H1 (cell line): ENCODE results near the gene DLL4. TPM values are rescaled to one million over a fixed set of nuclear protein-coding genes. Genes with fewer than 3 reads are reported as not detected.

ENCODE experiments used
- ASH2L ChIP-seq: fragments of 200-600, 300-600 bp; sonication (generic); IDR thresholded peaks from one replicate; pipeline ENCODE4 v1.7.1; 2017; ENCODE audit warnings: low read length
- BACH1 ChIP-seq: IDR thresholded peaks from 2 replicates; pipeline ENCODE4 v1.6.1; 2012; ENCODE audit warnings: low read length, improper control_type of control experiment
- BCL11A ChIP-seq, 2 experiments: IDR thresholded peaks; one replicate each; pipeline ENCODE4 v1.6.1; 2011; ENCODE audit warnings: low read depth in 2 of 2, low read length in 2 of 2, mild to moderate bottlenecking in 2 of 2
- CHD2 ChIP-seq: IDR thresholded peaks from 2 replicates; pipeline ENCODE4 v1.6.1; 2012; ENCODE audit warnings: low read length, improper control_type of control experiment
- CREB1 ChIP-seq: IDR thresholded peaks from 2 replicates; pipeline ENCODE4 v1.6.1; 2012; ENCODE audit warnings: inconsistent platforms
- CTBP2 ChIP-seq: IDR thresholded peaks from 2 replicates; pipeline ENCODE4 v1.7.0; 2011; ENCODE audit warnings: borderline replicate concordance, mild to moderate bottlenecking, moderate library complexity, mixed read lengths, low read length; ENCODE audit not compliant: insufficient read depth, insufficient read length
- E2F6 ChIP-seq: IDR thresholded peaks from 2 replicates; pipeline ENCODE4 v1.6.1; 2012; ENCODE audit warnings: inconsistent platforms
- EGR1 ChIP-seq: IDR thresholded peaks from 2 replicates; pipeline ENCODE4 v1.6.1; 2011; ENCODE audit warnings: low read depth, low read length, borderline replicate concordance
- EP300 ChIP-seq, 2 experiments: IDR thresholded peaks; 1 replicate in 1 of 2; 2 replicates in 1 of 2; pipeline ENCODE4 v1.6.1; 2011 to 2012; ENCODE audit warnings: low read depth in 2 of 2, low read length in 2 of 2, mild to moderate bottlenecking in 2 of 2, borderline replicate concordance in 1 of 2, inconsistent platforms in 1 of 2, moderate library complexity in 1 of 2
- FOSL1 ChIP-seq: IDR thresholded peaks from 2 replicates; pipeline ENCODE4 v1.6.1; 2011; ENCODE audit warnings: mild to moderate bottlenecking, low read depth, low read length, moderate library complexity; ENCODE audit not compliant: insufficient read depth
- GTF2F1 ChIP-seq: IDR thresholded peaks from 2 replicates; pipeline ENCODE4 v1.6.1; 2012; ENCODE audit warnings: low read depth, low read length, improper control_type of control experiment, borderline replicate concordance
- HDAC2 ChIP-seq, 2 experiments: fragments of 300-600 bp in 1 of 2; sonication (generic) in 1 of 2; IDR thresholded peaks; 2 replicates each; pipeline ENCODE4 v1.6.1; 2011 to 2012; ENCODE audit warnings: low read depth in 2 of 2, low read length in 2 of 2, mild to moderate bottlenecking in 2 of 2, moderate library complexity in 2 of 2, borderline replicate concordance in 1 of 2, inconsistent platforms in 1 of 2
- JUN ChIP-seq: IDR thresholded peaks from 2 replicates; pipeline ENCODE4 v1.6.1; 2011; ENCODE audit warnings: low read depth, mild to moderate bottlenecking, improper control_type of control experiment, low read length
- KDM4A ChIP-seq: IDR thresholded peaks from one replicate; pipeline ENCODE4 v1.7.1; 2012; ENCODE audit warnings: low read depth, mild to moderate bottlenecking, moderate library complexity, low read length, inconsistent platforms; ENCODE audit not compliant: severe bottlenecking
- KDM5A ChIP-seq: fragments of 200-600 bp; IDR thresholded peaks from 2 replicates; pipeline ENCODE4 v1.7.1; 2012; ENCODE audit warnings: mild to moderate bottlenecking, low read length, inconsistent platforms, mixed read lengths
- NANOG ChIP-seq: IDR thresholded peaks from 2 replicates; pipeline ENCODE4 v1.6.1; 2011; ENCODE audit warnings: low read length, low read depth, mild to moderate bottlenecking, inconsistent platforms; ENCODE audit not compliant: insufficient read depth, poor library complexity, severe bottlenecking
- PHF8 ChIP-seq: fragments of 200-600 bp; sonication (generic); conservative IDR thresholded peaks from 2 replicates; pipeline ENCODE4 v1.7.1; 2012; ENCODE audit warnings: low read depth, mild to moderate bottlenecking, inconsistent platforms, low read length, moderate library complexity
- RFX5 ChIP-seq: IDR thresholded peaks from 2 replicates; pipeline ENCODE4 v1.6.1; 2011; ENCODE audit warnings: low read depth, low read length, improper control_type of control experiment, borderline replicate concordance
- SAP30 ChIP-seq: fragments of 300-600 bp; sonication (generic); IDR thresholded peaks from 2 replicates; pipeline ENCODE4 v1.7.1; 2012; ENCODE audit warnings: low read length, moderate library complexity, mild to moderate bottlenecking, inconsistent platforms; ENCODE audit not compliant: insufficient read depth, insufficient replicate concordance
- SIN3A ChIP-seq, 2 experiments: IDR thresholded peaks in 1 of 2; conservative IDR thresholded peaks in 1 of 2; 2 replicates each; pipeline ENCODE4 v1.6.1; 2011 to 2012; ENCODE audit warnings: low read length in 2 of 2, improper control_type of control experiment in 1 of 2, low read depth in 1 of 2, mild to moderate bottlenecking in 1 of 2
- polyA plus RNA-seq, 7 experiments: library from polyadenylated mRNA; depleted of rRNA in 3 of 7; stranded (reverse) in 5 of 7; unstranded in 2 of 7; fragments of >200 nt in 5 of 7; fragments of 200-250 nt in 2 of 7; gene quantifications; 1 replicate in 5 of 7; 2 replicates in 1 of 7; 4 replicates in 1 of 7; pipeline versions ENCODE4 v1.2.1 to v1.2.3, GENCODE V29; 2011 to 2013; ENCODE audit warnings: missing spikeins in 2 of 7, mixed read lengths in 2 of 7
- total RNA-seq: library from RNA; stranded (reverse); fragmentation: NEBNext Ultra II Directional; extraction: Animal tissue kit (Norgen Biotek cat#: 25700); gene quantifications from 2 replicates; pipeline ENCODE4 v1.2.1, GENCODE V29; 2021

DLL4 gene
- total and polyA plus RNA-seq, 2 of the 8 experiments (the other 6 are each of a cell fraction or from before 2014, with no cell fraction given), result 0.23 to 0.60 TPM

GRCh38 chr15:40952901-40953712, 24.0 kb downstream of the DLL4 start, which contains the start of gene CHAC1 (continued):
- peak; percentile 76 for TF ChIP-seq ASH2L
- TF ChIP-seq PHF8, result peak; percentile 71; the same call in 1 of the 2 replicates
- TF ChIP-seq NANOG, result no peak
- no peak for TF ChIP-seq RFX5
- TF ChIP-seq CTBP2, result no peak
- peak; percentile 85 for TF ChIP-seq CREB1
- TF ChIP-seq SIN3A (conservative IDR thresholded peaks at IDR 0.05 in 1 of 2, IDR thresholded peaks at IDR 0.05 in 1 of 2; ENCODE audit: low read depth in 1 of 2, low read length in 2 of 2), result peak in 1 of 2 experiments; percentile 83; a peak in 3 of 4 replicates
- TF ChIP-seq E2F6, result peak; percentile 50; the same call in 1 of the 2 replicates
- 0 out of 2 replicates have a peak, but pooled peaks have one; percentile 51 for TF ChIP-seq JUN
- no peak for TF ChIP-seq SAP30
- TF ChIP-seq EP300 (IDR thresholded peaks at IDR 0.05; ENCODE audit: borderline replicate concordance in 1 of 2, low read depth in 2 of 2, low read length in 2 of 2), result peak in 1 of 2 experiments; percentile 50; a peak in 1 of 3 replicates
- no peak for TF ChIP-seq EGR1
- TF ChIP-seq CHD2, result no peak
- no peak for TF ChIP-seq KDM5A
- no peak for TF ChIP-seq FOSL1
- TF ChIP-seq KDM4A, result peak; percentile 52
- TF ChIP-seq HDAC2 (IDR thresholded peaks at IDR 0.05; ENCODE audit: borderline replicate concordance in 1 of 2, low read depth in 2 of 2, low read length in 2 of 2), result peak in 1 of 2 experiments; percentile 68; a peak in 1 of 4 replicates
- TF ChIP-seq BCL11A (IDR thresholded peaks at IDR 0.05; ENCODE audit: low read depth in 2 of 2, low read length in 2 of 2), result no peak
- no peak for TF ChIP-seq BACH1
- peak; percentile 46 for TF ChIP-seq GTF2F1
